ENCODE data around the gene SWSAP1.

- TF ChIP-seq CTCF (IDR thresholded peaks at IDR 0.05 in 4 of 5, conservative IDR thresholded peaks at IDR 0.05 in 1 of 5) (no peak), POLR2A (IDR thresholded peaks at IDR 0.05) (no peak)
Measured at GRCh38 chr19:11361037-11361770, 13.3 kb upstream of the SWSAP1 start.

Data from gastrocnemius medialis (tissue), 4 donors.